ENCODE results near the gene GH1. TPM values are rescaled to one million over a fixed set of nuclear protein-coding genes. Genes with fewer than 3 reads are reported as not detected.
"Not testable (repeated sequence)": the region's sequence is repeated elsewhere in the genome, so short reads cannot be mapped to it uniquely, and the experiment has no call there.

Gene GH1
- total and polyA plus RNA-seq, 4 donors: not detected

DNA sequence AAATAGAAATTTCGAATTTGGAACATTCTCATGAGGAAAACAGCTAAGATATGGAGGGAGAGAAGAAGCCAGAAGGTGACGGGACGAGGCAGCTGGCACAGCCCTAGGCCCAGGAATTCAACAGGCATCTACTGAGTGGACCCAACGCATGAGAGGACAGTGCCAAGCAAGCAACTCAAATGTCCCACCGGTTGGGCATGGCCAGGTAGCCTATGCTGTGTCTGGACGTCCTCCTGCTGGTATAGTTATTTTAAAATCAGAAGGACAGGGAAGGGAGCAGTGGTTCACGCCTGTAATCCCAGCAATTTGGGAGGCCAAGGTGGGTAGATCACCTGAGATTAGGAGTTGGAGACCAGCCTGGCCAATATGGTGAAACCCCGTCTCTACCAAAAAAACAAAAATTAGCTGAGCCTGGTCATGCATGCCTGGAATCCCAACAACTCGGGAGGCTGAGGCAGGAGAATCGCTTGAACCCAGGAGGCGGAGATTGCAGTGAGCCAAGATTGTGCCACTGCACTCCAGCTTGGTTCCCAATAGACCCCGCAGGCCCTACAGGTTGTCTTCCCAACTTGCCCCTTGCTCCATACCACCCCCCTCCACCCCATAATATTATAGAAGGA is 2.0 kb downstream of the GH1 start:
- no peak overlapping the region for H3K9ac ChIP-seq (ENCODE audit: low read depth in 1 of 2, low read length in 2 of 2)
- H3K9me3 ChIP-seq (ENCODE audit: control insufficient read depth in 4 of 4, low read length in 3 of 4): no peaks in the 10 kb centered on the region
- TF ChIP-seq RAD21 (IDR thresholded peaks at IDR 0.05): no peak
- TF ChIP-seq TAF1 (conservative IDR thresholded peaks at IDR 0.05): no peak
- TF ChIP-seq, protein P1, sequence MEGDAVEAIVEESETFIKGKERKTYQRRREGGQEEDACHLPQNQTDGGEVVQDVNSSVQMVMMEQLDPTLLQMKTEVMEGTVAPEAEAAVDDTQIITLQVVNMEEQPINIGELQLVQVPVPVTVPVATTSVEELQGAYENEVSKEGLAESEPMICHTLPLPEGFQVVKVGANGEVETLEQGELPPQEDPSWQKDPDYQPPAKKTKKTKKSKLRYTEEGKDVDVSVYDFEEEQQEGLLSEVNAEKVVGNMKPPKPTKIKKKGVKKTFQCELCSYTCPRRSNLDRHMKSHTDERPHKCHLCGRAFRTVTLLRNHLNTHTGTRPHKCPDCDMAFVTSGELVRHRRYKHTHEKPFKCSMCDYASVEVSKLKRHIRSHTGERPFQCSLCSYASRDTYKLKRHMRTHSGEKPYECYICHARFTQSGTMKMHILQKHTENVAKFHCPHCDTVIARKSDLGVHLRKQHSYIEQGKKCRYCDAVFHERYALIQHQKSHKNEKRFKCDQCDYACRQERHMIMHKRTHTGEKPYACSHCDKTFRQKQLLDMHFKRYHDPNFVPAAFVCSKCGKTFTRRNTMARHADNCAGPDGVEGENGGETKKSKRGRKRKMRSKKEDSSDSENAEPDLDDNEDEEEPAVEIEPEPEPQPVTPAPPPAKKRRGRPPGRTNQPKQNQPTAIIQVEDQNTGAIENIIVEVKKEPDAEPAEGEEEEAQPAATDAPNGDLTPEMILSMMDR (IDR thresholded peaks at IDR 0.05; ENCODE audit: low read depth, low read length, missing input control): no peak
- no peak for TF ChIP-seq FOXA1 (IDR thresholded peaks at IDR 0.05)
- TF ChIP-seq, protein P2, sequence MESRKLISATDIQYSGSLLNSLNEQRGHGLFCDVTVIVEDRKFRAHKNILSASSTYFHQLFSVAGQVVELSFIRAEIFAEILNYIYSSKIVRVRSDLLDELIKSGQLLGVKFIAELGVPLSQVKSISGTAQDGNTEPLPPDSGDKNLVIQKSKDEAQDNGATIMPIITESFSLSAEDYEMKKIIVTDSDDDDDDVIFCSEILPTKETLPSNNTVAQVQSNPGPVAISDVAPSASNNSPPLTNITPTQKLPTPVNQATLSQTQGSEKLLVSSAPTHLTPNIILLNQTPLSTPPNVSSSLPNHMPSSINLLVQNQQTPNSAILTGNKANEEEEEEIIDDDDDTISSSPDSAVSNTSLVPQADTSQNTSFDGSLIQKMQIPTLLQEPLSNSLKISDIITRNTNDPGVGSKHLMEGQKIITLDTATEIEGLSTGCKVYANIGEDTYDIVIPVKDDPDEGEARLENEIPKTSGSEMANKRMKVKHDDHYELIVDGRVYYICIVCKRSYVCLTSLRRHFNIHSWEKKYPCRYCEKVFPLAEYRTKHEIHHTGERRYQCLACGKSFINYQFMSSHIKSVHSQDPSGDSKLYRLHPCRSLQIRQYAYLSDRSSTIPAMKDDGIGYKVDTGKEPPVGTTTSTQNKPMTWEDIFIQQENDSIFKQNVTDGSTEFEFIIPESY (IDR thresholded peaks at IDR 0.05): no peak
- no peak for TF ChIP-seq RXRA (IDR thresholded peaks at IDR 0.05)
- TF ChIP-seq YY1 (IDR thresholded peaks at IDR 0.05): no peak
- no peak for TF ChIP-seq NR2F2 (IDR thresholded peaks at IDR 0.05)
- TF ChIP-seq EGR1 (IDR thresholded peaks at IDR 0.05; ENCODE audit: low read depth in 2 of 2): no peak
- 83% methylated on average over 12 of the region's 12 CpGs for WGBS
- no peaks in the 10 kb centered on the region for H3K27me3 ChIP-seq (ENCODE audit: control insufficient read depth in 4 of 4, insufficient read depth in 4 of 4, low read length in 3 of 4)
- peaks cover 0 to 3% (median 0%) of the 10 kb centered on the region in 4 donors for H3K4me1 ChIP-seq (ENCODE audit: control insufficient read depth in 4 of 4, insufficient read depth in 4 of 4, low read length in 3 of 4)
- DNase-seq (ENCODE audit: low spot score): no peak
- no peak overlapping the region for H3K27ac ChIP-seq (ENCODE audit: low read depth in 1 of 2, low read length in 2 of 2)
- H3K4me3 ChIP-seq (ENCODE audit: low read depth in 1 of 3, low read length in 3 of 3): no peak overlapping the region
- no peaks in the 10 kb centered on the region for H3K36me3 ChIP-seq (ENCODE audit: control insufficient read depth in 4 of 4, insufficient read depth in 3 of 4, low read depth in 1 of 4, low read length in 3 of 4)

DNA sequence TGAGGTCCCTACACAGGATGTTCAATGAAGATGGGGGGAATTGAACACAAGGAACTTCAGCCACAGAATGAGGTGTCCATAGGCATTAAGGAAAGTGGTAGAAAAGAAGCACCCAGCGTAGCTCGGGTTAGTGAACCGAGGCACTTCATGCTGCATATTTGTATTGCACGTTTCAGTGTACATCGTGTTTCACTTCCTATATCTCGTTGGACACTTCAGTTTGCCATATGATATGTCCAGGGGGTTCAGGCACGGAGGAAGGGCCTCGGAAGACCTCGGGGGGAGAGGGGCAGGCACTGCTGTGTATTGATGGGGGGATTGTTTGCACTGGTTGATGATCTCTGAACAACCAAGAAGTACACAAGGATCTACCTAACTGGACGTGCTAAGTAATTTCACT is 2.9 kb downstream of the GH1 start:
- H3K27ac ChIP-seq (ENCODE audit: low read depth in 1 of 2, low read length in 2 of 2); H3K27me3 ChIP-seq (ENCODE audit: control insufficient read depth in 4 of 4, insufficient read depth in 4 of 4, low read length in 3 of 4); DNase-seq (ENCODE audit: low spot score); H3K36me3 ChIP-seq (ENCODE audit: control insufficient read depth in 4 of 4, insufficient read depth in 3 of 4, low read depth in 1 of 4, low read length in 3 of 4); H3K9me3 ChIP-seq (ENCODE audit: control insufficient read depth in 4 of 4, low read length in 3 of 4); H3K9ac ChIP-seq (ENCODE audit: low read depth in 1 of 2, low read length in 2 of 2); H3K4me1 ChIP-seq (ENCODE audit: control insufficient read depth in 4 of 4, insufficient read depth in 4 of 4, low read length in 3 of 4); H3K4me3 ChIP-seq (ENCODE audit: low read depth in 1 of 3, low read length in 3 of 3): not testable (repeated sequence)
- 72% methylated on average over 10 of the region's 10 CpGs for WGBS

DNA sequence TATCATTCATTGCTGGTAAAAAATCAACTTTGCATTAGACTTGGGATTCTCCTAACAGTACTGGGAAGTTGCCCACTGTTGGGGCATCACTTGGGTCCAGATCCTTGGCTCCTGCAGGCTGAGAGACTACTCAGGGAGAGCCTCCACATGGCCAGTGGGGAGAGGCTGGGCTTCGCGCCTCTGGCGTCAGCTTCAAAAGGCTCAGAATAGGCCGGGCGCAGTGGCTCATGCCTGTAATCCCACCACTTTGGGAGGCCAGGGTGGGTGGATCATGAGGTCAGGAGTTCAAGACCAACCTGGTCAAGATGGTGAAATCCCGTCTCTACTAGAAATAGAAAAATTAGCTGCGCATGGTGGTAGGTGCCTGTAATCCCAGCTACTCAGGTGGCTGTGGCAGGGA is 4.2 kb downstream of the GH1 start:
- no peaks in the 10 kb centered on the region for H3K9me3 ChIP-seq (ENCODE audit: control insufficient read depth in 4 of 4, low read length in 3 of 4)
- H3K9ac ChIP-seq (ENCODE audit: low read depth in 1 of 2, low read length in 2 of 2): no peak overlapping the region
- H3K27ac ChIP-seq (ENCODE audit: low read depth in 1 of 2, low read length in 2 of 2): no peak overlapping the region
- H3K4me1 ChIP-seq (ENCODE audit: control insufficient read depth in 4 of 4, insufficient read depth in 4 of 4, low read length in 3 of 4): peaks cover 0 to 3% (median 0%) of the 10 kb centered on the region in 4 donors
- TF ChIP-seq YY1 (IDR thresholded peaks at IDR 0.05) (no peak), HNF4A (conservative IDR thresholded peaks at IDR 0.05) (no peak), TAF1 (conservative IDR thresholded peaks at IDR 0.05) (no peak), HNF4G (IDR thresholded peaks at IDR 0.05) (no peak), RXRA (IDR thresholded peaks at IDR 0.05) (no peak), JUND (IDR thresholded peaks at IDR 0.05) (no peak), GABPA (IDR thresholded peaks at IDR 0.05 in 1 of 2, conservative IDR thresholded peaks at IDR 0.05 in 1 of 2) (no peak), FOXA2 (IDR thresholded peaks at IDR 0.05) (no peak)
- TF ChIP-seq, protein P3, sequence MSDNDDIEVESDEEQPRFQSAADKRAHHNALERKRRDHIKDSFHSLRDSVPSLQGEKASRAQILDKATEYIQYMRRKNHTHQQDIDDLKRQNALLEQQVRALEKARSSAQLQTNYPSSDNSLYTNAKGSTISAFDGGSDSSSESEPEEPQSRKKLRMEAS (IDR thresholded peaks at IDR 0.05): no peak
- TF ChIP-seq, protein P2 (IDR thresholded peaks at IDR 0.05): no peak
- TF ChIP-seq, protein P4, sequence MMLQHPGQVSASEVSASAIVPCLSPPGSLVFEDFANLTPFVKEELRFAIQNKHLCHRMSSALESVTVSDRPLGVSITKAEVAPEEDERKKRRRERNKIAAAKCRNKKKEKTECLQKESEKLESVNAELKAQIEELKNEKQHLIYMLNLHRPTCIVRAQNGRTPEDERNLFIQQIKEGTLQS (IDR thresholded peaks at IDR 0.05): no peak
- TF ChIP-seq, protein P1 (IDR thresholded peaks at IDR 0.05; ENCODE audit: low read depth, low read length, missing input control): no peak
- 95% methylated on average over 7 of the region's 7 CpGs for WGBS
- H3K4me3 ChIP-seq (ENCODE audit: low read depth in 1 of 3, low read length in 3 of 3): no peak overlapping the region
- no peaks in the 10 kb centered on the region for H3K36me3 ChIP-seq (ENCODE audit: control insufficient read depth in 4 of 4, insufficient read depth in 3 of 4, low read depth in 1 of 4, low read length in 3 of 4)
- DNase-seq (ENCODE audit: low spot score): no peak
- H3K27me3 ChIP-seq (ENCODE audit: control insufficient read depth in 4 of 4, insufficient read depth in 4 of 4, low read length in 3 of 4): no peaks in the 10 kb centered on the region
